HG03521 (cell line): ENCODE results near the gene MGRN1.

Experiments
- ATAC-seq: cut with Tn5 transposase; IDR thresholded peaks from one replicate; pipeline ENCODE4 v1.9.1; 2021; ENCODE audit warnings: mild to moderate bottlenecking, moderate library complexity; ENCODE audit not compliant: unreplicated experiment

Gene MGRN1

GRCh38 chr16:4624015-4624826 lies at the start of gene MGRN1:
MGRN1 (plus strand) TSS chr16:4624826; CDS start chr16:4624961, 135 bp downstream.
- peak; percentile 69 for ATAC-seq

- ATAC-seq: no peak
Observed at GRCh38 chr16:4574919-4575705, 49.5 kb upstream of the MGRN1 start.

GRCh38 chr16:4576008-4576407 lies 48.6 kb upstream of the MGRN1 start:
- ATAC-seq: no peak

GRCh38 chr16:4578961-4579530 lies 45.6 kb upstream of the MGRN1 start:
- no peak for ATAC-seq

- no peak for ATAC-seq
Observed at GRCh38 chr16:4580250-4580649, 44.4 kb upstream of the MGRN1 start.

- no peak for ATAC-seq
Observed at GRCh38 chr16:4583906-4584305, 40.7 kb upstream of the MGRN1 start.

- no peak for ATAC-seq
Observed at GRCh38 chr16:4586291-4586690, 38.3 kb upstream of the MGRN1 start.

- no peak for ATAC-seq
Observed at GRCh38 chr16:4588386-4588785, 36.2 kb upstream of the MGRN1 start.

- ATAC-seq: no peak
Observed at GRCh38 chr16:4588961-4589360, 35.7 kb upstream of the MGRN1 start.

GRCh38 chr16:4591191-4591590 lies 33.4 kb upstream of the MGRN1 start:
- ATAC-seq: no peak

- ATAC-seq: no peak
Observed at GRCh38 chr16:4591706-4592470, 32.7 kb upstream of the MGRN1 start.

GRCh38 chr16:4593086-4593485 lies 31.5 kb upstream of the MGRN1 start:
- no peak for ATAC-seq

GRCh38 chr16:4594433-4595410 lies 29.9 kb upstream of the MGRN1 start:
- no peak for ATAC-seq

- no peak for ATAC-seq
Observed at GRCh38 chr16:4597174-4597573, 27.5 kb upstream of the MGRN1 start.

- no peak for ATAC-seq
Observed at GRCh38 chr16:4599037-4599436, 25.6 kb upstream of the MGRN1 start.

GRCh38 chr16:4599545-4599944 lies 25.1 kb upstream of the MGRN1 start:
- no peak for ATAC-seq

- no peak for ATAC-seq
Observed at GRCh38 chr16:4601036-4601863, 23.4 kb upstream of the MGRN1 start.

- no peak for ATAC-seq
Observed at GRCh38 chr16:4601864-4602186, 22.8 kb upstream of the MGRN1 start.

GRCh38 chr16:4602331-4602730 lies 22.3 kb upstream of the MGRN1 start:
- no peak for ATAC-seq
